Endothelial cell of umbilical vein (primary cell): ENCODE data around the gene CPD.

Experiments
- CTCF ChIP-seq, 2 donors: IDR thresholded peaks; 1 replicate in 1 of 2; 2 replicates in 1 of 2; pipeline ENCODE4 v1.5.1; 2011; ENCODE audit warnings: low read length in 2 of 2, mild to moderate bottlenecking in 2 of 2, moderate library complexity in 2 of 2, control low read depth in 1 of 2, inconsistent platforms in 1 of 2, low read depth in 1 of 2; ENCODE audit not compliant: insufficient read depth in 1 of 2; ENCODE audit errors: extremely low read depth in 1 of 2
- EZH2 ChIP-seq: IDR thresholded peaks from 2 replicates; pipeline ENCODE4 v1.6.1; 2012; ENCODE audit warnings: borderline replicate concordance, low read depth, mild to moderate bottlenecking, moderate library complexity, low read length, inconsistent platforms; ENCODE audit not compliant: severe bottlenecking
- FOS ChIP-seq: IDR thresholded peaks from 2 replicates; pipeline ENCODE4 v1.6.1; 2011; ENCODE audit warnings: mild to moderate bottlenecking, low read length, moderate library complexity, borderline replicate concordance; ENCODE audit not compliant: insufficient read depth
- JUN ChIP-seq: IDR thresholded peaks from 2 replicates; pipeline ENCODE4 v1.6.1; 2011; ENCODE audit warnings: borderline replicate concordance, low read depth; ENCODE audit not compliant: insufficient read length, insufficient read depth
- MAX ChIP-seq: IDR thresholded peaks from 2 replicates; pipeline ENCODE4 v1.6.1; 2011; ENCODE audit not compliant: insufficient read depth, insufficient read length
- MYC ChIP-seq: IDR thresholded peaks from one replicate; pipeline ENCODE4 v1.6.1; 2011; ENCODE audit warnings: mild to moderate bottlenecking, low read depth, low read length
- POLR2A ChIP-seq: IDR thresholded peaks from 2 replicates; pipeline ENCODE4 v1.6.1; 2012; ENCODE audit warnings: low read depth, mild to moderate bottlenecking, control low read depth, low read length
- POLR2AphosphoS5 ChIP-seq: IDR thresholded peaks from 2 replicates; pipeline ENCODE4 v1.6.1; 2012; ENCODE audit warnings: low read depth, mild to moderate bottlenecking, control low read depth, low read length, moderate library complexity; ENCODE audit not compliant: insufficient read depth

GRCh38 chr17:30339086-30339485, 39.6 kb upstream of the CPD start:
- TF ChIP-seq POLR2AphosphoS5 (no peak), CTCF (IDR thresholded peaks at IDR 0.05; ENCODE audit: extremely low read depth in 1 of 2, insufficient read depth in 1 of 2, low read depth in 1 of 2, low read length in 2 of 2) (no peak), POLR2A (no peak), MAX (no peak), EZH2 (no peak), MYC (no peak), JUN (no peak), FOS (no peak)
